Sigmoid colon (tissue), 7 donors: ENCODE results near the gene CFAP54. TPM values are rescaled to one million over a fixed set of nuclear protein-coding genes. Genes with fewer than 3 reads are reported as not detected.

Experiments used
- DNase-seq: peaks from one replicate; pipeline ENCODE4 v3.0.0-alpha.2; 2019
- H3K27ac ChIP-seq, 4 donors: fragments of 200-600 bp; sonication (generic); one replicate each; pipeline ENCODE4 v1.5.1; 2016 to 2019; ENCODE audit warnings: mild to moderate bottlenecking in 1 of 4
- H3K27me3 ChIP-seq, 3 donors: fragments of 200-600 bp; sonication (generic); one replicate each; pipeline ENCODE4 v1.5.1; 2019; ENCODE audit warnings: mild to moderate bottlenecking in 1 of 3
- H3K36me3 ChIP-seq, 4 donors: fragments of 200-600 bp; sonication (generic); one replicate each; pipeline ENCODE4 v1.5.1; 2016 to 2019
- H3K4me1 ChIP-seq, 4 donors: fragments of 200-600 bp; sonication (generic); one replicate each; pipeline ENCODE4 v1.5.1; 2017 to 2019
- H3K4me3 ChIP-seq, 4 donors: fragments of 200-600 bp; sonication (generic); one replicate each; pipeline ENCODE4 v1.5.1; 2017 to 2019; ENCODE audit warnings: mild to moderate bottlenecking in 2 of 4, moderate library complexity in 1 of 4
- H3K9me3 ChIP-seq, 4 donors: fragments of 200-600 bp in 3 of 4; sonication (generic) in 3 of 4; one replicate each; pipeline versions ENCODE4 v1.5.1 to v1.6.1; 2013 to 2019
- EP300 ChIP-seq, 4 donors: sonication (generic); formaldehyde crosslinking; IDR thresholded peaks; one replicate each; pipeline ENCODE4 v1.6.1; 2017; ENCODE audit warnings: antibody characterized with exemption in 4 of 4
- POLR2A ChIP-seq, 2 donors: fragments of 450-650 bp; IDR thresholded peaks; one replicate each; pipeline ENCODE4 v1.6.1; 2016; ENCODE audit warnings: antibody characterized with exemption in 2 of 2, mild to moderate bottlenecking in 2 of 2, moderate library complexity in 2 of 2
- POLR2AphosphoS5 ChIP-seq, 4 donors: sonication (generic); formaldehyde crosslinking; IDR thresholded peaks; one replicate each; pipeline ENCODE4 v1.6.1; 2017; ENCODE audit warnings: antibody characterized with exemption in 4 of 4
- WGBS, 2 donors: extraction: QIAGEN DNeasy Blood & Tissue Kit; methylation state at CpG; one replicate each; pipeline ENCODE4 v1.1.7; 2013; 5-methylcytosine and 5-hydroxymethylcytosine counted together
- intact Hi-C: fragments of 100-400 bp; cut with DNase I; formaldehyde crosslinking; loops from one replicate; pipeline ENCODE4 v1.15.1; 2023
- polyA plus RNA-seq, 3 donors: library from polyadenylated mRNA; stranded (reverse); fragments of 200-250 nt; gene quantifications; one replicate each; pipeline ENCODE4 v1.2.3, GENCODE V29; 2013
- total RNA-seq, 4 donors: library from RNA; depleted of rRNA; stranded (reverse); fragments of >200 nt; gene quantifications; one replicate each; pipeline ENCODE4 v1.1.0, GENCODE V29; 2016
- TF ChIP-seq, protein P1 (sequence below), 4 experiments: fragments of 450-650 bp in 3 of 4; fragments of 200-600 bp in 1 of 4; IDR thresholded peaks; one replicate each; pipeline ENCODE4 v1.5.1; 2016 to 2019; ENCODE audit warnings: antibody characterized with exemption in 4 of 4, mild to moderate bottlenecking in 3 of 4, moderate library complexity in 2 of 4
- donor health status: healthy with polysubstance abuse.
- donor health status: Bipolar disorder and iron deficiency.
- donor health status: healthy.

The CFAP54 gene
- total and polyA plus RNA-seq, 7 donors = 0.07 to 10.5 (median 3.1) TPM; not detected in 2

DNA sequence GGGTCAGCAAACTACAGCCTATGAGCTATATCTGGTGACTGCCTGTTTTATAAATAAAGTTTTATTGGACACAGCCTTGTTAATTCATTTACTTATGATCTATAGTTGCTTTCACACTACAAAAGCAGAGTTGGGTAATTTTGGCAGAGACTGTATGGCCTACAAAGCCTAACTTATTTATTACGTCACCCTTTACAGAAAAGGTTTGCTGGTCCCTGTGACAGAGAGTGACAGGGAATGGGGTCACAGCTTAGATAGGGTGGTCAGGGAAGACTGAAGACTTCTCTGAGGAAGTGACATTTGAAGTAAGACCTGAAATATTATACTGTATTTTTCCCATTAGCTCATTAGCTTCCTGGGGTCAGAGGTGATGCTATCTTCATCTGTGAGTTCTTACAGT, 342.0 kb downstream of the CFAP54 start:
- 89 to 91% methylated on average over 1 of the region's 1 CpG for WGBS, 2 donors
- no peak overlapping the region for H3K4me3 ChIP-seq
- no peaks in the 10 kb centered on the region for H3K36me3 ChIP-seq
- H3K4me1 ChIP-seq = no peaks in the 10 kb centered on the region
- no peak overlapping the region for H3K27ac ChIP-seq
- no peak for DNase-seq
- TF ChIP-seq, protein P1, sequence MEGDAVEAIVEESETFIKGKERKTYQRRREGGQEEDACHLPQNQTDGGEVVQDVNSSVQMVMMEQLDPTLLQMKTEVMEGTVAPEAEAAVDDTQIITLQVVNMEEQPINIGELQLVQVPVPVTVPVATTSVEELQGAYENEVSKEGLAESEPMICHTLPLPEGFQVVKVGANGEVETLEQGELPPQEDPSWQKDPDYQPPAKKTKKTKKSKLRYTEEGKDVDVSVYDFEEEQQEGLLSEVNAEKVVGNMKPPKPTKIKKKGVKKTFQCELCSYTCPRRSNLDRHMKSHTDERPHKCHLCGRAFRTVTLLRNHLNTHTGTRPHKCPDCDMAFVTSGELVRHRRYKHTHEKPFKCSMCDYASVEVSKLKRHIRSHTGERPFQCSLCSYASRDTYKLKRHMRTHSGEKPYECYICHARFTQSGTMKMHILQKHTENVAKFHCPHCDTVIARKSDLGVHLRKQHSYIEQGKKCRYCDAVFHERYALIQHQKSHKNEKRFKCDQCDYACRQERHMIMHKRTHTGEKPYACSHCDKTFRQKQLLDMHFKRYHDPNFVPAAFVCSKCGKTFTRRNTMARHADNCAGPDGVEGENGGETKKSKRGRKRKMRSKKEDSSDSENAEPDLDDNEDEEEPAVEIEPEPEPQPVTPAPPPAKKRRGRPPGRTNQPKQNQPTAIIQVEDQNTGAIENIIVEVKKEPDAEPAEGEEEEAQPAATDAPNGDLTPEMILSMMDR (IDR thresholded peaks at IDR 0.05) = no peak
- TF ChIP-seq POLR2A (IDR thresholded peaks at IDR 0.05) (no peak), POLR2AphosphoS5 (IDR thresholded peaks at IDR 0.05) (no peak), EP300 (IDR thresholded peaks at IDR 0.05) (no peak)
- H3K27me3 ChIP-seq = no peaks in the 10 kb centered on the region
- intact Hi-C loops = no loop called here
- no peaks in the 10 kb centered on the region for H3K9me3 ChIP-seq

DNA sequence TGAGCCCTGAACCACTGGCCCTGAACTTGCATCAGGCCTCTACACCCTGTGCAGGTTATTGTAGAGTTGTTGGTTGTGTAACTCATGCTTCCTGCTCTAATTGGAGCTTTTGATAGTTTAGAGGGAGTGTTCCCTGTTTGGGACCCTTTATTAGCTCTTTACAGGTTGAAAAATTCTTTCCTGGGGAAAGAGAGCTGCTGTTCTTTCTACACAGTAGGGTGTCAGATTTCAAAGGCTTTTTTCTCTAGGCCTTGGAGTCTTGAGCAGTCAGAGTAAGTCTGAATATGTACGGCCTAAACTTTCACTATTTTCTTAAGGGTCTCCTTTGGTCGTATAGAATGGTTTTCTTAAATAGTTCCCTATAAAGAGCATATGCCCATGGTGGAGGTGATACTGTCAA, 356.9 kb downstream of the CFAP54 start:
- Histone ChIP-seq H3K27ac (no peak overlapping the region), H3K27me3 (no peaks in the 10 kb centered on the region), H3K9me3 (no peaks in the 10 kb centered on the region), H3K36me3 (no peaks in the 10 kb centered on the region), H3K4me1 (no peaks in the 10 kb centered on the region), H3K4me3 (no peak overlapping the region)
- 44 to 50% methylated on average over 2 of the region's 2 CpGs for WGBS, 2 donors
- TF ChIP-seq, protein P1 (IDR thresholded peaks at IDR 0.05) = no peak
- TF ChIP-seq POLR2A (IDR thresholded peaks at IDR 0.05) (no peak), EP300 (IDR thresholded peaks at IDR 0.05) (no peak), POLR2AphosphoS5 (IDR thresholded peaks at IDR 0.05) (no peak)
- intact Hi-C loops = no loop called here
- no peak for DNase-seq

DNA sequence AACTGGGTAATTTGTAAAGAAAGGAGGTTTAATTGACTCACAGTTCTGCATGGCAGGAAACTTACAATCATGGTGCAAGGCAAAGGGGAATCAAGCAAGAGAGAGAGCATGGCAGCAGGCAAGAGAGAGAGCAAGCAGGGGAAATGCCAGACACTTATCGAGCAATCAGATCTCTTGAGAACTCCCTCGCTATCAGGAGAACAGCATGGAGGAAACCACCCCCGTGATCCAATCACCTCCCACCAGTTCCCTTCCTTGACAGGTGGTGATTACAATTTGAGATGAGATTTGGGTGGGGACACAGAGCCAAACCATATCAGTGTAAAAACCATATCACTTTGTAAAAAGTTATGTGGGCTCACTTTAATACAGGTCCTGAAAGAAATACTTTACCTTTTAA, 361.3 kb downstream of the CFAP54 start:
- no peaks in the 10 kb centered on the region for H3K9me3 ChIP-seq
- TF ChIP-seq, protein P1 (IDR thresholded peaks at IDR 0.05) = no peak
- no peak for TF ChIP-seq POLR2A (IDR thresholded peaks at IDR 0.05)
- no peak for TF ChIP-seq EP300 (IDR thresholded peaks at IDR 0.05)
- TF ChIP-seq POLR2AphosphoS5 (IDR thresholded peaks at IDR 0.05) = no peak
- no peaks in the 10 kb centered on the region for H3K4me1 ChIP-seq
- intact Hi-C loops = no loop called here
- no peak overlapping the region for H3K27ac ChIP-seq
- WGBS, 2 donors = 66 to 74% methylated on average over 3 of the region's 3 CpGs
- DNase-seq = no peak
- H3K36me3 ChIP-seq = no peaks in the 10 kb centered on the region
- H3K4me3 ChIP-seq = no peak overlapping the region
- no peaks in the 10 kb centered on the region for H3K27me3 ChIP-seq

DNA sequence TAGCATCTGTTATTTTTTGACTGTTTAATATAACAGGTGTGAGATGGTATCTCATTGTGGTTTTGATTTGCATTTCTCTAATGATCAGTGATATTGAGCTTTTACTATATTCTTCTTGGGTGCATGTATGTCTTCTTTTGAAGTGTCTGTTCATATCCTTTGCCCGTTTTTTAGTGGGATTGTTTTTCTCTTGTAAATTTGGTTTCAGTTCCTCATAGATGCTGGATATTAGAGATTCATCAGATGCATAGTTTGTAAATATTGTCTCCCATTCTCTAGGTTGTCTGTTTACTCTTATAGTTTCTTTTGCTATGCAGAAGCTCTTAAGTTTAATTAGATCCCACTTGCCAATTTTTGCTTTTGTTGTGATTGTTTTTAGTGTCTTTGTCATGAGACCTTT, 368.8 kb downstream of the CFAP54 start:
- Histone ChIP-seq H3K27ac (no peak overlapping the region), H3K4me1 (no peaks in the 10 kb centered on the region), H3K4me3 (no peak overlapping the region), H3K36me3 (no peaks in the 10 kb centered on the region), H3K9me3 (no peaks in the 10 kb centered on the region), H3K27me3 (no peaks in the 10 kb centered on the region)
- intact Hi-C loops = no loop called here
- no peak for DNase-seq
- TF ChIP-seq, protein P1 (IDR thresholded peaks at IDR 0.05) = no peak
- TF ChIP-seq POLR2A (IDR thresholded peaks at IDR 0.05) (no peak), POLR2AphosphoS5 (IDR thresholded peaks at IDR 0.05) (no peak), EP300 (IDR thresholded peaks at IDR 0.05) (no peak)
- WGBS, 2 donors = 55 to 65% methylated on average over 1 of the region's 1 CpG

DNA sequence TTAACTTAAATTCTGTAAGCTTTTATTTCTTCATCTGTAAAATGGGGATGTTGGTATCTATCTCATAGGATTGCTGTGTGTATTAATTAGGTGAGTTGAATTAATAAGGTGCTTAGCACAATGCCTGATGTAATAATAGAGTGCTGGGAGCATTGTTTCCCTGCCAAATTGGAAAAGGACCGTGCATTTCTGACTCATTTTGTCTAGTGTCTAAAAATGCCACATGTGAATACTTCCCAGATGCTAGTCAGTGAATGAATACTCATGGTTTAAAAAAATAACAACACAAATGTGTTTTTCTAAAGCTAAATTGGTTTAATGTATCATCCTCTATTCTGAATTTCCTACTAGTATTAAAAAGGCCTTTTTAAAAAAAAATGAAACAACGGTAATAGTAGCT, 372.3 kb downstream of the CFAP54 start:
- H3K4me3 ChIP-seq = no peak overlapping the region
- H3K27ac ChIP-seq = no peak overlapping the region
- intact Hi-C loops = no loop called here
- no peak for DNase-seq
- no peak for TF ChIP-seq POLR2A (IDR thresholded peaks at IDR 0.05)
- no peak for TF ChIP-seq EP300 (IDR thresholded peaks at IDR 0.05)
- no peak for TF ChIP-seq POLR2AphosphoS5 (IDR thresholded peaks at IDR 0.05)
- TF ChIP-seq, protein P1 (IDR thresholded peaks at IDR 0.05) = no peak
- no peaks in the 10 kb centered on the region for H3K9me3 ChIP-seq
- WGBS, 2 donors = 81 to 84% methylated on average over 2 of the region's 2 CpGs
- H3K4me1 ChIP-seq = no peaks in the 10 kb centered on the region
- H3K36me3 ChIP-seq = no peaks in the 10 kb centered on the region
- H3K27me3 ChIP-seq = no peaks in the 10 kb centered on the region
